SKM-1 treated with dmso at 0.1 percent for 144 hours (cell line): ENCODE results near the gene MAGEA8.
"Not testable (repeated sequence)": the region's sequence is repeated elsewhere in the genome, so short reads cannot be mapped to it uniquely, and the experiment has no call there.

ENCODE experiments used
- DNase-seq: peaks from one replicate; lab custom pipeline; 2025; ENCODE audit not compliant: unreplicated experiment; lab: John Stamatoyannopoulos, UW

The MAGEA8 gene, protein sequence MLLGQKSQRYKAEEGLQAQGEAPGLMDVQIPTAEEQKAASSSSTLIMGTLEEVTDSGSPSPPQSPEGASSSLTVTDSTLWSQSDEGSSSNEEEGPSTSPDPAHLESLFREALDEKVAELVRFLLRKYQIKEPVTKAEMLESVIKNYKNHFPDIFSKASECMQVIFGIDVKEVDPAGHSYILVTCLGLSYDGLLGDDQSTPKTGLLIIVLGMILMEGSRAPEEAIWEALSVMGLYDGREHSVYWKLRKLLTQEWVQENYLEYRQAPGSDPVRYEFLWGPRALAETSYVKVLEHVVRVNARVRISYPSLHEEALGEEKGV

DNA sequence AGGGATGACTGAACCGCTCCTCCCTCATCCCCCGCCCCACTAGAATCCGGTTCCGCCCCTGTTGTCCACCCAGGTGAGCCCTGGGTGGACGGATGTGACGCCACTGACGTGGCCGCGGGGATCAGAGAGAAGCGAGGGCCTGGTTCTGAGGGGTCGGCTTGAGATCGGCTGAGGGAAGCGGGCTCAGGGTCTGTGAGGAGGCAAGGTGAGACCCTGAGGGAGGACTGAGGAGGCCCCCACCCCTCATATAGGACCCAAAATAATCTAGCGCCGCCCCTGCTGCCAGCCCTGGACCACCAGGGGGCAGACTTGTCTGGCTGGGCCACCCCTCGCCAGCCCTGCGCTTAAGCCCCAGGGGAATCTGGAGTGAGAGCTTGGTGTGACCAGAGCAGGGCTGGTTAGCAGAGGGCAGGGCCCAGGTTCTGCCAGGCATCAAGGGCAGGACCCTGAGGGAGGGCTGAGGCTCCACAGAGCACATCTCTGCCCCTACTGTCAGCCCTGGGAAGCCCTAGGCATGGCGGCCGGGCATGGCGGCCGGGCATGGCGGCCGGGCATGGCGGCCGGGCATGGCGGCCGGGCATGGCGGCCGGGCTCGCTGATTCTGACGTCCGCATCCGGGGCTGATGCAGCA, at the start of gene MAGEA8:
Gene MAGEA8 (plus strand): TSS at position 103 of the 631 bp plus-strand sequence. CDS start 3,090 bp downstream, outside the sequence.
- DNase-seq: no peak

DNA sequence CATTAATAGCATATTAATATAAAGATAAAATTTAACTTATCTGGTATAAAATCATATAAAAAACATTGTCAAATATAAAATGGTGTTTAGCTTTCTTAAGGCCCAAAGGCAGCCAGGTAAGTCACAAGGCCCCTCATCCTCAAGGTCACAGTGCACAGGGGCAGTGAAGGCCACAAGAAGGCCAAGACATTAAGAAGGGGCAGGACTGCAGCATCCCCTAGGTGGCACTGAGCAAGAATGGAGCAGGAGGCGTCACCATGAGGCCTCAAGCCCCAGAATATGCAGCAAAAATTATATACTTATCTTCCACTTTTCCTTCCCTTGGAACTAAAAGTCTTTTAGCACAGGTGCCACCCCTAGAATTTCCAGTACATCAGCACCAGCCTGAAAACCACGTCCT, 49.5 kb upstream of the MAGEA8 start:
- no peak for DNase-seq

DNA sequence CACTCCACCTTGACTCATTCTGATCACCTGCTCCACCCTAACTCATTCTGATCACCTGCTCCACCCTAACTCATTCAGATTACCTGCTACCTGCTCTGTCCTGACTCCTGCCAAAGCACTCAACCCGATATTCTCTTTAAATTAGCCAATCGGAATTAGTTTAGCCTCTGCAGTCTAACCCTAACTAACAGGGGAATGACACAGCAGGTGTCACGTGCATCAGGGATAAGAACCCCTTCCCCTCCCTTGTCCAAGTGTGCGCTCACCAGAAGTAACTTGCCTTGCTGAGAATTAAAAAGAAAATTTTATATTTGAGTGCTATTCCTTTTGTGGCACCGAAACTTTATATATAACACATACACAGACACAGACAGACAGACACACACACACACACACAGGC, 44.3 kb upstream of the MAGEA8 start:
- not testable (repeated sequence) for DNase-seq

DNA sequence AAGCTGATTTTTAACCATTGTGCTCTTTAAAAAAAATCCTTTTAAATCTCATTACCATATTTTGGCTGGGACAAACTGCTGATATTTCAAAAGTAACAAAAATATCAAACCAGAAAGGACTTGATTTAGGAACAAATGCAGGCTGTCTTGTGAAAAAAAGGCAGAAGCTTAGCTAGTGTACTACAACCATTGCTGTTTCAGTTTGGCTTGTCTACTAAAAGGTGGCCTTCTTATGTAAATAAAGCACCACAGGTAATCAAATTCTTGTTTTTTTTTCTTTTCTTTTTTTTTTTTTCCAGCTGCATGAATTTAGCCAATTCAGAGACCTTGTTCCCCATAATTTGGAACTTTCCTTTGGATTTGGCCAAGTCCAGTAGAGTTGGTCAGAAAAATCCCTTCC, 43.8 kb upstream of the MAGEA8 start:
- DNase-seq: no peak

DNA sequence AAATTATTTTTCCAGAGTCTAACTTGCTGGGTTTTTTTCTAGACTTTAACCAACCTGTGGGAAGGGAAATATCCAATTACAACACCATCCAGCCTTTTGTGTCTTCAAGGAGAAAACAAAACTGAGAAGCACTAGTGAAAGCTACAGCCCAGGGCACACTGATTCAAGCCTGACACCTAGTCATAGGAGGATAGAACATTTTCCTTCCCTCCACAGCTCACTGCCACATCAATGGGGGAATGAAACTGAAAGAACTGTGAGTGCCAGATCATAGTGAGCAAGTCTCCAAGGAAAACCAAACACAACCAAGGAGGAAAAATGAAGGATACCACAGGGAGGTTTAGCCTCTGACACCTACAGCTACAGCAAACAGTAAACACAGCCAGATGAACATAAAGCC, 43.3 kb upstream of the MAGEA8 start:
- DNase-seq: no peak

DNA sequence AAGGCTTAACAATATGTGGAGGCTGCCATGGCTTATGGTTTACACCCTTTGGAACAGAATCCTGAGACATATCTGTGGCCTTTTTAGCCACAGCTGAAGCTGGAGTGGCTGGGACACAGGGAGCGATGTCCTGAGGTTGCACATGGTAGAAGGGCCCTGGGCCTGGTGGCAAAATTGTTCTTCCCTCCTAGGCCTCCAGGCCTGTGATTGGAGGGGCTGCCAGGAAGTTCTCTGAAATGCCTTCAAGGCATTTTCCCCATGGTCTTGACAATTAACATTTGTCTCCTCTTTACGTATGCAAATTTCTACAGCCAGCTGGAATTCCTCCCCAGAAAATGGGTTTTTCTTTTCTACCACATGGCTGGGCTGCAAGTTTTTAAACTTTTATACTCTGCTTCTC, 39.1 kb upstream of the MAGEA8 start:
- no peak for DNase-seq

DNA sequence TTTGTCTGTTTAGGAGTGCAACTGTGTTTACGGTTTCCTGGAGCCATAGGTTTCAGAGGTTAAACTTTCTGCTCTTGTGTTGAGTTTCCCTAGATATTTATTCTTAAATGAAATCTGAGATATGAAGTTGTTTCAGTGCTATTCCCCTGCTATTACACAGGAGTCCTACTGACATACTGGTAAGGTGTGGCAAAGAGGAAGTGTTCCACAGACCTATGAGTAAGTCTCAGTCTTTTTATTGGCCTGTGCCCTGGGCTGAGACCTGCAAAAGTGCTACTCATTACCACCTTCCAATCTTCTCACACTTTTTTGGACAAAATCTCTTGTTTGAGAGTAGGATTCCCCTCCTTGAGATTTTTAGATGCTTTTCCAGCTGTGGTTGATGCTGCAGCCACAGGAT, 35.6 kb upstream of the MAGEA8 start:
- no peak for DNase-seq

DNA sequence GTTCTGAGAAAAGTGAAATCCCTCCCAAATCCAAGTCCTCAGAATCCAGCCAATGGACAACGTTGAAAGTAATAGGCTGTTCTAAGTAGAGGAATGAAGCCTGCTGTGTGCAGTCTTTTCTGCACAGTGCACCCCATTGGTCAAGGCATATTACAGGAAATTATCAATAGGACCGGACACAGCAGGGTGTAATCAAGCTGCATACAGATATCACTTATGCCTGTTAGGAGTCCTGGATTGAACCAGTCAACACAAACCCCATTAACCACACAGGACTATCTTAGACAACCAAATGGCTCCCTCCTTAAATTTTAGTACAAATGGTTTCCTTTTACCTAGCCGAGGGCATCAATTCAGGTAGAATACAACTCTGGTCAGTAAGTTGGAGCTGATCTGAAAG, 34.2 kb upstream of the MAGEA8 start:
- DNase-seq: no peak

DNA sequence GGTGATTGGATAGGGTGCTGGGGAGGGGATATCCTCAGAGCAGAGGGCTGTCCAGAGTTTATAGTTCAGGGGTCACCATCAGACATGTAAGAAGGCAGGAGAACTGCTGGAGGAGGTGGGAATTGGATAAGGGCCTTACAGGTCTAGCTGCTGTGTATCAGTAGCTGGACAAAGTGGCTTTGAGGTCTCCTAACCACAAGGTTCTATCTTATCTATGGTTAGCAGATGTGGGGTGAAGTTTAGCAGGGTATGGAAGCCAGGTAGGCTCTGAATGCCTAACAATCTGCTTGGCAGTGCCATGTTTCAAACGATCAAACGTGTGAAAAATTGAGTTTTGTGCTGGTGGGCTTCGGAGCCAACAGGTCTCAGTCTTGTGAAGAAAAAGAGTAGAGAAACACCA, 32.1 kb upstream of the MAGEA8 start:
- no peak for DNase-seq

DNA sequence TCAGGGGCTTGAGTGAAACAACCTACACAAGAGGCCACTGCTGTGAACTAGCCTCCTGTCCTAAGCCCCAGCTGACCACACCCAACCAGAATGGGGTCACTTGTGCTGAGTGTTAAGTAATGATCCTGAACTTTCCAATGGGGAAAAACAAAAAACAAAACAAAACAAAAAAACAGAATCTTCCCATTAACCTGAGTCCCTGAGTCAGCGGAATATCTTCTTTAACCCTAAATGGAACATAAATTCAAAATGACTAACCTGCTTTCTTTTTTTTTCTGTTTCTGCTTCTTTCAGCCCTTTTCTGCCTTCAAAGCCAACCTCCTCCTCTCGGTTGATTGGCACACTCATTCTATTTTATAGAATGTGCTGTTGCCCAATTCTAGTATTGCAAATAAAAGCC, 31.2 kb upstream of the MAGEA8 start:
- no peak for DNase-seq

DNA sequence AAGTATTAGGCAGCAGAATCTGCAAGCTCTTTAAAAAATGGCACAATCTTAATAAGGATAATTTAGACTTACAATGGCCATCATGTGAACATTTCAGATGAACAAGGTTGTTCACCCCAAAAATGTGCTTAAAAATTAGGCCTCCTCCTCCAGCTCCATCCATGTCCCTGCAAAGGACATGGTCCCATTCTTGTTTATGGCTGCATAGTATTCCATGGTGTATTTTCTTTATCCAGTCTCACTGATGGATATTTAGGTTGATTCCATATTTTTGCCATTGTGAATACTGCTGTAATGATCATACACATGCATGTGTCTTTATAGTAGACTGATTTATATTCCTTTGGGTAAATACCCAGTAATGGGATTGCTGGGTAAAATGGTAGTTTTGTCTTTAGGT, 29.1 kb upstream of the MAGEA8 start:
- DNase-seq: no peak

DNA sequence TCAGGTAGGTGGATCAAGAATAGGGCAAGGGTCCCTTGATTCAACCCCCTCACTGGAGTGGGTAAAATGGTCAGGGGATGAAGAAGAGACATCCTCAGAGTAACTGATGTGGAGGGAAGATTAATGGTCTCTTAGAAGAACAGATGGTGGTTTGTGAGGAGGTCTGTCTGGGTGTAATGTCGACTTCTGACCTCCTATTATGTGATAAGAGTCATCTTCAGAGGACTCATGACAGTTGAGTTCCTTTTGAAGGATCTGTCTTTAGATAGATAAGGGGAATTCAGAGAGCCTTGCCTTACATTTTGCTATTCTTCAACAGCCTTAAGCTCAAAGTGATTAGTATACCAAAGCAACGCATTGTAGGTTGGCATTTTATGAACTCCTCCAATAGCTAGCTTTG, 27.1 kb upstream of the MAGEA8 start:
- DNase-seq: no peak

DNA sequence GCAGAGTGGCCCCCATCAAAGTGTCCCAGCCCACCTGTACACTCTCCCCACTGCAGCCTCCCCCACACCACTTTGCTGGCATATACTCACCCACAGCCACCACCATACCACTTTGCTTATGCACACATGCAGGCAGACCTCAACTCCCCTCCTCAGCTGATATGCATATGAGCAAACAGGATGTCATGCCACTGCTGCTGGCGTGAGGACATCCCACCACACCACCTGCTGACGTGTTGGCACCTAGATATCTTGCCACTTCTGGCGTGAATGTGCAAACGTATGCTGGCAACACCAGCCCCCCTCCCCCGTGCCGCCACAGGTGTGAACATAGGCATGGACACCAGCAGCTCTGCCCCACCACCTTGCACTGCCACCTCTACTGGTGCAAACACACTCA, 22.4 kb upstream of the MAGEA8 start:
- DNase-seq: no peak

DNA sequence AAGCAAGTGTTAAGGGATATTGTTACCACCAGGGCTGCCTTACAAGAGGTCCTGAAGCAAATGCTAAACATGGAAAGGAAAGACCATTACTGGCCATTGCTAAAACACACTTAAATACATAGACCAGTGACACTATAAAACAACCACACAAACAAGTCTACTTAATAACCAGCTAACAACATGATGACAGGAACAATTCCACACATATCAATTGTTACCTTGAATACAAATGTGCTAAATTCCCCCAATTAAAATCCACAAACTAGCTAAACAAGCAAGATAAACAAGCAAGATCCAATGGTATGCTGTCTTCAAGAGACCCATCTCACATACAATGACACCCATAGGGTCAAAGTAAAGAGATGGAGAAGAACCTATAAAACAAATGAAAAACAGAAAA, 20.5 kb upstream of the MAGEA8 start:
- DNase-seq: no peak

DNA sequence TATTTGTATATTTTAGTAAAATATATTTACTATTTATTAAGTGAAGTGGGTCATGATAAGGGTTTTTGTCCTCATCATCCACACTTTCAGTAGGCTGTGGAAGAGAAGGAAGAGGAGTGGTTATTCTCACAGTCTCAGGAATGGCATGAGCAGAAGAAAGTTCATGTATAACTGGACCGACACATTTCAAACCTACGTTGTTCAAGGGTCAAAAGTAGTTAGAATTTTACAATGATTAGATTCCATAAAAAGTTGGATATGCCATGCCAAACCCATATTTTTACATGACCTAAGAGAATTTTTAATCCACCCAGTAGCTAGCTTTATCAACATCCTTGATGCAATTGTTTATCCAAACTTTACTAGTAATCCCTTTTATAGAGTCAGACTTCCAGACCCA, 15.6 kb upstream of the MAGEA8 start:
- DNase-seq: no peak

DNA sequence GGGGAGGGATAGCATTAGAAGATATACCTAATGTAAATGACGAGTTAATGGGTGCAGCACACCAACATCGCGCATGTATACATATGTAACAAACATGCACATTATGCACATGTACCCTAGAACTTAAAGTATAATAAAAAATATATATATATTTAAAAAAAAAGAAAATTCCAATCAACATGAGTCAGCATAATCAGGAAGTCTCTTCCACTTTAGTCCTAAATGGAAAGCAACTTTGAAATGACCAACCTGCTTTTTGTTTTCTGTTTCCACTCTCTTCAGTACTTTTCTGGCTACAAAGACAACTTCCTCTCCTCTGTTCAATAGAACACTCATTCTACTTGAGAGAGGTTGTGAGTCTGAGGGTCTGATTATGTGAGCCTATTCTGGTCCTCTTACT, 13.5 kb upstream of the MAGEA8 start:
- no peak for DNase-seq

DNA sequence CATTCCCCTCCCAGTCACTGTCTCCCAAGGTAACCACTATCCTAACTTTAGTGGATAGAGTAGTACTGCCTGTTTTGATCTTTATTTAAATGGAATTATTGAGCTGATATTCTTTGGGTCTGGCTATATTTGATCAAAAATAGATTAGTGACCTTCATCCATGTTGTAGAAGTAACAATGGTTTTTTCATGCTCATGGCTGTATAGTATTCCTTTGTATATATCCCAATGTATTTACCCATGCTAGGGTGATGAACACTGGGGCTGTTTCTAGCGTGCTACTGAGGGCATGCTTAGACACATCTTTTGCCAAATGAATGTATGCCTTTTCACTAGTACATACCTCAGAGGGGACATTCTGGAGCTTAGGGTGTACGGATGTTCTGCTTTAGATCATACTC, 10.1 kb upstream of the MAGEA8 start:
- DNase-seq: no peak

DNA sequence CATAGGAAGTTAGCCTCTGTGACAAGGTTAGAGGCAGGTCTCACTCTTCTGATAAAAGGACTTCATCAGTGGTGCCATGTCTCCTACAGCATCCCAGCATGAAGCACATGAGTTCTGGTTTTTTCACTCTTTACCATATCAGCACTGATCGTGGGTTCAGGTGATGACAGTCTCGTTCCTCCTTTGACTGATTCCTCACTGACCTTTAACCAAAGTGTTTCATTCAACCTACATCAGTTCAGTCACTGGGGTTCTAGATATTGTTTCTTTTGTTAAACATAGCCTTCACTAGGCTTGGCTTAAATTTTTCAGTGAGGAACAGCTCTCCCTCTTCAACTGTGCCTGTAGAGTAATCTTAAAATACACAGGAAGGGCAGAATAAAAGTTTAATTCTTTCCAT, 9.6 kb upstream of the MAGEA8 start:
- no peak for DNase-seq

DNA sequence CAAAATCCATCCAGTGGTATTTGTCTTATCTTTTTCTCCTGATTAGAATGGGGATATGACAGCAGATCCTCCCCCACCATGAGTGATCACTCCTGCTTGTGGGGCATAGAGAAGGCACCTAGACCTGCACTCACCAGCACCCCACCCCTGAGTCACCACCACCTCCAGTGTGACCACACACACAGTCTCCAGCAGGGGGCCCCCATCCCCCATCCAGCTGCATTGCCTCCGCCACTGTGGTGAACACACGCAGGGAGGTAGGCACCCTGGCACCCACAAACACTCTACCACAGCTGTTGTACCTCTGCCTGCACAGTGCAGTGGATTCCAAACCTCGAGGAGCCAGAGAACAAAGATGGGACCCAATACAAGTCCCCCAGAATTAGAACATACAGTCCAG, 9.0 kb upstream of the MAGEA8 start:
- DNase-seq: no peak

DNA sequence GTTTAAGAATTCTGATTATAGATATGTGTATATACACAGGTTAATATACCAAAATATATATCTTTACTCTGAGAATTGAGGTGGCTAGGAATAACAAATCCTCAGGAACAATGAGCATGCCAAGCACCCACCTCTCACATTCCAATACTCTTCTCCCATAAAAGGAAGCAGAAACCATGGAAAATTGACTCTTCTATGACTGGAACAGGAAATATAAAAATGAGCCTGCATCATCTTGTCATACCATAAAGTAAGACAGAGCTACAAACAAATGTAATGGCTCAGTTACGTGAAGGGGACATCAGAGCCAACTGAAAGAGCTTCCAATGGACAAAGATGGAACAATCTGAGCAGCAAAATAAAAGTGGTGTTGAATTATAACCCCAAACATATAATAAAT, 3.8 kb upstream of the MAGEA8 start:
- DNase-seq: no peak

DNA sequence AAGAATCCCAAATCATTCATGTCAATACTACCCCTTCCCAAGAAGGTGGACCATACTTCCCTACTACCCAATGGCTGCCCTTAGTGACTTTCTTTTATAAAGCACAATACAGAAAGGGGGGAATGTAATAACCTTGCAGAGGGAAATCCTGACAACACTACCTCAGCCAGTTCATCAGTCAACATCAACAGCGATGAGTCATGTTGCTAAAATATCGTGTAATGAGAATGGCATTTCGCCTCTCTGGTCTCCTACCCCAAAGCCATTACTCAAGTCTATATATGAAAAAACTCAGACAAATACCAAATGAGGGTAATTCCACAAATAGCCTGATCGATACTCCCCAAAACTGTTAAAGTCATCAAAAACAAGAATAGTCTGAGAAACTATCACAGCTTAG, 3.3 kb upstream of the MAGEA8 start:
- DNase-seq: no peak

DNA sequence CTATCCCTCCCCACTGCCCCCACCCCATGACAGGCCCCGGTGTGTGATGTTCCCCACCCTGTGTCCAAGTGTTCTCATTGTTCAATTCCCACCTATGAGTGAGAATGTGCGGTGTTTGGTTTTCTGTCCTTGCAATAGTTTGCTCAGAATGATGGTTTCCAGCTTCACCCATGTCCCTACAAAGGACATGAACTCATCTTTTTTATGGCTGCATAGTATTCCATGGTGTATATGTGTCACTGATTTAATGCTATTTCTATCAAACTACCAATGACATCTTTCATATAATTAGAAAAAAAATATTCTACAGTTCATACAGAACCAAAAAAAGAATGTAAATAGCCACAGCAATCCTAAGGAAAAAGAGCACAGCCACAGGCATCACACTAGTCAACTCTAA, 9.8 kb downstream of the MAGEA8 start:
- DNase-seq: not testable (repeated sequence)

DNA sequence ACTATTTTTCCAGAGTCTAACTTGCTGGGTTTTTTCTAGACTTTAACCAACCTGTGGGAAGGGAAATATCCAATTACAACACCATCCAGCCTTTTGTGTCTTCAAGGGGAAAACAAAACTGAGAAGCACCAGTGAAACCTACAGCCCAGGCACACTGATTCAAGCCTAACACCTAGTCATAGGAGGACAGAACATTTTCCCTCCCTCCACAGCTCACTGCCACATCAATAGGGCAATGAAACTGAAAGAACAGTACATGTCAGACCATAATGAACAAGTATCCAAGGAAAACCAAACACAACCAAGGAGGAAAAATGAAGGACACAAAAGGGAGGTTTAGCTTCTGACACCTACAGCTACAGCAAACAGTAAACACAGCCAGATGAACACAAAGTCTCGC, 17.6 kb downstream of the MAGEA8 start:
- DNase-seq: no peak
